ENCODE results near the gene KRTAP10-11.
"Not testable (repeated sequence)": the region's sequence is repeated elsewhere in the genome, so short reads cannot be mapped to it uniquely, and the experiment has no call there.

The KRTAP10-11 gene, protein sequence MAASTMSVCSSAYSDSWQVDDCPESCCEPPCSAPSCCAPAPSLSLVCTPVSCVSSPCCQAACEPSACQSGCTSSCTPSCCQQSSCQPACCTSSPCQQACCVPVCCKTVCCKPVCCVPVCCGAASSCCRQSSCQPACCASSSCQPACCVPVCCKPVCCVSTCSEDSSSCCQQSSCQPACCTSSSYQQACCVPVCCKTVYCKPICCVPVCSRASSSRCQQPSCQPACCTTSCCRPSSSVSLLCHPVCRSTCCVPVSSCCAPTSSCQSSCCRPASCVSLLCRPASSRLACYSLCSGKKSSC

DNA sequence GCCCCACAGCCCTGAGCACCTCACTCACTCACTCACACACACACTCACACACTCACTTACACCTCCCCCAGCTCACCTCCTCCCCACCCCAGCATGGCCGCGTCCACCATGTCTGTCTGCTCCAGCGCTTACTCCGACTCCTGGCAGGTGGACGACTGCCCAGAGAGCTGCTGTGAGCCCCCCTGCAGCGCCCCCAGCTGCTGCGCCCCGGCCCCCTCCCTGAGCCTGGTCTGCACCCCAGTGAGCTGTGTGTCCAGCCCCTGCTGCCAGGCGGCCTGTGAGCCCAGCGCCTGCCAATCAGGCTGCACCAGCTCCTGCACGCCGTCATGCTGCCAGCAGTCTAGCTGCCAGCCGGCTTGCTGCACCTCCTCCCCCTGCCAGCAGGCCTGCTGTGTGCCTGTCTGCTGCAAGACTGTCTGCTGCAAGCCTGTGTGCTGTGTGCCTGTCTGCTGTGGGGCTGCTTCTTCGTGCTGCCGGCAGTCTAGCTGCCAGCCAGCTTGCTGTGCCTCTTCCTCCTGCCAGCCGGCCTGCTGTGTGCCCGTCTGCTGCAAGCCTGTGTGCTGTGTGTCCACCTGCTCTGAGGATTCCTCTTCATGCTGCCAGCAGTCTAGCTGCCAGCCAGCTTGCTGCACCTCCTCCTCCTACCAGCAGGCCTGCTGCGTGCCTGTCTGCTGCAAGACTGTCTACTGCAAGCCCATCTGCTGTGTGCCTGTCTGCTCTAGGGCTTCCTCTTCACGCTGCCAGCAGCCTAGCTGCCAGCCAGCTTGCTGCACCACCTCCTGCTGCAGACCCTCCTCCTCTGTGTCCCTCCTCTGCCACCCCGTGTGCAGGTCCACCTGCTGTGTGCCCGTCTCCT, at the start of gene KRTAP10-11:
Gene KRTAP10-11, plus strand, starts transcription at position 49 of the 856 bp plus-strand sequence. Its CDS starts 45 bp downstream, at position 94.
- peak; percentile 65 for DNase-seq (ENCODE audit: low read depth)
- not testable (repeated sequence) for H3K4me3 ChIP-seq (ENCODE audit: low read depth, low read length)

DNA sequence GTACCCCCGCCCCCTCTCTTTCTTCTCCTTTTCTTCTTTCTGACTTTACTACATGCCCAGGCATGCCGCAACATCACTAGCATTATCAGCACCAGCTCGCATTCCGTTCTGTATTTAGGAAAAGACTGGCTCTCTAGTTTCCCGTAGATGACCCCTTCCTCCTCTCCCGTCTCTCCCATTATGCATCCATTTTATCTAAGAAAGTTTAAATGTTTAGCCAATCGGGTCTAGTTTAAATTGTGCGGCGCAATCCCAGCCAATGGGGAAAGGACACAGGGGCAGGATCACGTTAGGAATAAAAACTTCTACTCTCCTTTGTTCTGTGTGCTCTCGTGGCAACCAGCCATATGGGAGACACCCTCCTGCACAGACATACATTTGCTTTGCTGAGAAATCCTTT, 48.2 kb upstream of the KRTAP10-11 start:
- H3K4me3 ChIP-seq (ENCODE audit: low read depth, low read length) = no peak overlapping the region

DNA sequence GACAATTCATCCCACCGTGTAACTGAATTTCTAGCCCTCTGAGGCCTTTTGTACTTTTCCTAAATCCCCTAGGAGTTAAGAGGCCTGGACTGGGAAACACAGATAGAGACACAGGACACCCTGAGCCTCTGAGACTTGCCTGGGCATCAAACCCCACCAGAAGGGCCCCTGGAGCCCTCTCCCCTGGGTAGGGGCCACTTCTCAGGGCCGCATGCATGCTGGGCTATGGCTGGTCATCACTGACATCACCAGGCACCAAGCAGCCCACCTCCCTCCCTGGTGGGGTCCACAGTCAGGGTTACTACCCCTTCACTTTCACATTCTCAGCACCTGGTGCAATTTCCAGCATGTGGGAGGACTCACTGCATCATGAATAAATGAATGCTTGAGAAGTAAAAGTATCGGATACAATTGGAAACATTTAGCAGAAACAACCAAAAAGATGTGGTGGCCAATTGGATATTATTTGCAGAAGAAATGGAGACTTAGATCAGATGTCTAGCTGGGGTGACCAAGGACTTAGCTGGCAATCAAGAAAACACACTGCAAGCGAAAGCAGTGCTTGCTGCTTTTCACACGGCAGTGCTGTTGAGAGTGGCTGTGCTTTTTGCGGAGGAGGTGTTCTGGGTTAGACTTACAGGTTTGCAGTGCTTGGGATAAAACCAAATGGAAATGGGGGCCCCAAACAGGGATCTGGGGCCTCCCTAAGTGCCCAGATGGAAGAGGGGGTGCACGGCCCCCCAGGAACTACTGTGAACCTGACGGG, 46.8 kb upstream of the KRTAP10-11 start:
- DNase-seq (ENCODE audit: low read depth) = no peak

More for the DNA sequence above, 48.2 kb upstream of the KRTAP10-11 start:
- TF ChIP-seq, protein P1, sequence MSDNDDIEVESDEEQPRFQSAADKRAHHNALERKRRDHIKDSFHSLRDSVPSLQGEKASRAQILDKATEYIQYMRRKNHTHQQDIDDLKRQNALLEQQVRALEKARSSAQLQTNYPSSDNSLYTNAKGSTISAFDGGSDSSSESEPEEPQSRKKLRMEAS (IDR thresholded peaks at IDR 0.05; ENCODE audit: low read depth, low read length) = no peak
- no peak for TF ChIP-seq MYC (IDR thresholded peaks at IDR 0.05; ENCODE audit: low read depth, low read length)
- TF ChIP-seq, protein P2, sequence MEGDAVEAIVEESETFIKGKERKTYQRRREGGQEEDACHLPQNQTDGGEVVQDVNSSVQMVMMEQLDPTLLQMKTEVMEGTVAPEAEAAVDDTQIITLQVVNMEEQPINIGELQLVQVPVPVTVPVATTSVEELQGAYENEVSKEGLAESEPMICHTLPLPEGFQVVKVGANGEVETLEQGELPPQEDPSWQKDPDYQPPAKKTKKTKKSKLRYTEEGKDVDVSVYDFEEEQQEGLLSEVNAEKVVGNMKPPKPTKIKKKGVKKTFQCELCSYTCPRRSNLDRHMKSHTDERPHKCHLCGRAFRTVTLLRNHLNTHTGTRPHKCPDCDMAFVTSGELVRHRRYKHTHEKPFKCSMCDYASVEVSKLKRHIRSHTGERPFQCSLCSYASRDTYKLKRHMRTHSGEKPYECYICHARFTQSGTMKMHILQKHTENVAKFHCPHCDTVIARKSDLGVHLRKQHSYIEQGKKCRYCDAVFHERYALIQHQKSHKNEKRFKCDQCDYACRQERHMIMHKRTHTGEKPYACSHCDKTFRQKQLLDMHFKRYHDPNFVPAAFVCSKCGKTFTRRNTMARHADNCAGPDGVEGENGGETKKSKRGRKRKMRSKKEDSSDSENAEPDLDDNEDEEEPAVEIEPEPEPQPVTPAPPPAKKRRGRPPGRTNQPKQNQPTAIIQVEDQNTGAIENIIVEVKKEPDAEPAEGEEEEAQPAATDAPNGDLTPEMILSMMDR (IDR thresholded peaks at IDR 0.05; ENCODE audit: low read depth, low read length) = no peak
- no peak for TF ChIP-seq POLR2A (IDR thresholded peaks at IDR 0.05; ENCODE audit: extremely low read depth, insufficient read length)
- DNase-seq (ENCODE audit: low read depth) = no peak

DNA sequence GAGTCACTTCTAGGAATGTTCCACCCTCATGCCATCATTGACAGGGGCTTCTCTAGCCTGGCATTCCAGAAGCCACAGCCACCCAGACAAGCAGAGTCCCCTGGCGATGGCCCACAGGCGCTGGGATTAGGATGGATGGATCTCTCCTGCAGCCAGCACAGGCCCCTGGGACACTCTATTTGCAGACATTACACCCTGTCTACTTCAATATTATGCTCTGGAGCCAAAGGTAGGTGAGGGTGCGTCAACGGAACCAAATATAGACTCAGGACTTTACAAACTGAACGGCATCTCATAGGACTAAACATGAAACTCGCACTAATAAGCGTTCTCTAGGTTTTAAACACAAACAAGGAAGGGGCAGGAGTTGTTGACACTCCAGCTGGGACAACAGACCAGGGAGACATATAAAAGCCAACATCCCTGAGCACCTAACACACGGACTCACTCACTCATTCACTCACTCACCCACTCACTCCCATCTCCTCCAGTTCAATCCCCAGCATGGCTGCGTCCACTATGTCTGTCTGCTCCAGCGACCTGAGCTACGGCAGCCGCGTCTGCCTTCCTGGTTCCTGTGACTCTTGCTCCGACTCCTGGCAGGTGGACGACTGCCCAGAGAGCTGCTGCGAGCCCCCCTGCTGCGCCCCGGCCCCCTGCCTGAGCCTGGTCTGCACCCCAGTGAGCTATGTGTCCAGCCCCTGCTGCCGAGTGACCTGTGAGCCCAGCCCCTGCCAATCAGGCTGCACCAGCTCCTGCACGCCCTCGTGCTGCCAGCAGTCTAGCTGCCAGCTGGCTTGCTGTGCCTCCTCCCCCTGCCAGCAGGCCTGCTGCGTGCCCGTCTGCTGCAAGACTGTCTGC, 45.9 kb upstream of the KRTAP10-11 start, which contains the start of gene KRTAP10-7:
Gene KRTAP10-7, plus strand, starts transcription at position 480 of the 861 bp plus-strand sequence. Its CDS starts 25 bp downstream, at position 505.
- not testable (repeated sequence) for DNase-seq (ENCODE audit: low read depth); H3K4me3 ChIP-seq (ENCODE audit: low read depth, low read length)

More for the DNA sequence above, 46.8 kb upstream of the KRTAP10-11 start:
- H3K4me3 ChIP-seq (ENCODE audit: low read depth, low read length) = no peak overlapping the region
- no peak for TF ChIP-seq MYC (IDR thresholded peaks at IDR 0.05; ENCODE audit: low read depth, low read length)
- TF ChIP-seq, protein P1 (IDR thresholded peaks at IDR 0.05; ENCODE audit: low read depth, low read length) = no peak
- TF ChIP-seq POLR2A (IDR thresholded peaks at IDR 0.05; ENCODE audit: extremely low read depth, insufficient read length) = no peak
- TF ChIP-seq, protein P2 (IDR thresholded peaks at IDR 0.05; ENCODE audit: low read depth, low read length) = no peak

DNA sequence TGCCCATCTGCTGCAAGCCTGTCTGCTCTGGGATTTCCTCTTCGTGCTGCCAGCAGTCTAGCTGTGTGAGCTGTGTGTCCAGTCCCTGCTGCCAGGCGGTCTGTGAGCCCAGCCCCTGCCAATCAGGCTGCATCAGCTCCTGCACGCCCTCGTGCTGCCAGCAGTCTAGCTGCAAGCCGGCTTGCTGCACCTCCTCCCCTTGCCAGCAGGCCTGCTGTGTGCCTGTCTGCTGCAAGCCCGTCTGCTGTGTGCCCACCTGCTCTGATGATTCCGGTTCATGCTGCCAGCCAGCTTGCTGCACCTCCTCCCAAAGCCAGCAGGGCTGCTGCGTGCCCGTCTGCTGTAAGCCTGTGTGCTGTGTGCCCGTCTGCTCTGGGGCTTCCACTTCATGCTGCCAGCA, 45.1 kb upstream of the KRTAP10-11 start:
- DNase-seq (ENCODE audit: low read depth); H3K4me3 ChIP-seq (ENCODE audit: low read depth, low read length): not testable (repeated sequence)

DNA sequence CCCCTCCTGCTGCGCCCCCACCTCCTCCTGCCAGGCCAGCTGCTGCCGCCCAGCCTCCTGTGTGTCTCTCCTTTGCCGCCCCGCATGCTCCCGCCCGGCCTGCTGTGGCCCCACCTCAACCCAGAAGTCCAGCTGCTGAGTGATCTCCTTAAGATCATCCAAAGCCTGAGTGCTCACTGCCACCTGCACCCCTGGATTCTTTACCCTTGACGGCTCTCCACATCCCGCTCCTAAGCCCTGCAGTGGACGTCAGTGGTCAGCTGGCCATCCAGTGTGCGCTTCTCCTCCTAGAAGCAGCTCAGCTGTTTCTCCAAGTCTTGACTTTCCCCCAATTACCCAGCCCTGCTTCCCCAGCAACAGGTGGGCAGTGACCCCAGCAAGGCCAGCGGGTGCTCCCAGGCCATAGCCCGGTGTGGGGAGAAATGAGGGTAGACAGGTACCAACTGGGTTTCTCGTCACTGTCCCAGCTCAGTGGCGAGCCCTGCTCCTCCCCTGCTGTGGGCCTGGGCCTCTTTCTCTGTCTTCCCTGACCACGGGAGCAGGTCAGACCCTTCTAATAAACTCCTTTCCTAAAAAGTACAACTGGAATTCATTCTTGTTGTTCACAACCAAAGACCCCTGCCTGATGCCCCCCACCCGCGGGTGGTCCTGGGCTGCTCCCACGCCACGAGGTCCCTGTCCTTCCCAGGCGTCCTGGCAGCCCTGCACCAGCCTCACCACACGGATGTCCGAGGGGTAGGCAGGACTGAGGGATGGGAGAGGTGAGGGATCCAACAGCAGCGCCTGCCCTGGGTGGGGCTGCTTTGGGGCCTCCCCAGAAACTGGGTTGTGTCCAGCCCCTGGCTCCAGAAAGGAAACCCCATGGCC, 44.4 kb upstream of the KRTAP10-11 start:
- DNase-seq (ENCODE audit: low read depth) = no peak
- H3K4me3 ChIP-seq (ENCODE audit: low read depth, low read length) = no peak overlapping the region
- TF ChIP-seq MYC (IDR thresholded peaks at IDR 0.05; ENCODE audit: low read depth, low read length) = no peak
- TF ChIP-seq, protein P1 (IDR thresholded peaks at IDR 0.05; ENCODE audit: low read depth, low read length) = no peak
- TF ChIP-seq POLR2A (IDR thresholded peaks at IDR 0.05; ENCODE audit: extremely low read depth, insufficient read length) = no peak
- TF ChIP-seq, protein P2 (IDR thresholded peaks at IDR 0.05; ENCODE audit: low read depth, low read length) = no peak
